GM23338 (cell line): ENCODE results near the gene C2CD4A. TPM values are rescaled to one million over a fixed set of nuclear protein-coding genes. Genes with fewer than 3 reads are reported as not detected.
A peak's percentile ranks its signal among the peaks of the same experiment; 100 is the strongest.

Experiments used
- ATAC-seq: fragments of 200-7000 bp; cut with Tn5 transposase; 3 replicates; pipeline ENCODE4 v1.9.1; 2020
- DNase-seq: peaks from one replicate; pipeline ENCODE4 v3.0.0-alpha.2; 2015; ENCODE audit warnings: low spot score
- H2AFZ ChIP-seq: fragments of 200-600 bp; sonication (generic); 2 replicates; pipeline ENCODE4 v1.8.0; 2016; ENCODE audit warnings: antibody characterized with exemption, mild to moderate bottlenecking, moderate library complexity
- H3F3A ChIP-seq: fragments of 200-600 bp; sonication (generic); replicated peaks from 2 replicates; pipeline ENCODE4 v1.8.0; 2017; ENCODE audit warnings: antibody characterized with exemption, mixed run types, low read depth
- H3K27ac ChIP-seq: fragments of 200-600 bp; sonication (generic); 2 replicates; pipeline ENCODE4 v1.6.1; 2016; ENCODE audit warnings: low read depth
- H3K27me3 ChIP-seq: fragments of 200-600 bp; sonication (generic); 2 replicates; pipeline ENCODE4 v1.8.0; 2016; ENCODE audit warnings: mild to moderate bottlenecking, mixed run types, moderate library complexity; ENCODE audit not compliant: insufficient read depth
- H3K36me3 ChIP-seq: fragments of 200-600 bp; sonication (generic); 2 replicates; pipeline ENCODE4 v1.8.0; 2016; ENCODE audit warnings: mild to moderate bottlenecking; ENCODE audit not compliant: insufficient read depth
- H3K4me1 ChIP-seq: fragments of 200-600 bp; sonication (generic); 2 replicates; pipeline ENCODE4 v1.8.0; 2016; ENCODE audit warnings: mild to moderate bottlenecking, moderate library complexity; ENCODE audit not compliant: insufficient read depth
- H3K4me2 ChIP-seq: fragments of 200-600 bp; sonication (generic); 2 replicates; pipeline ENCODE4 v1.7.1; 2017; ENCODE audit warnings: mixed run types
- H3K4me3 ChIP-seq: fragments of 200-600 bp; sonication (generic); 2 replicates; pipeline ENCODE4 v1.6.1; 2016; ENCODE audit warnings: mixed run types
- H3K79me2 ChIP-seq: fragments of 200-600 bp; sonication (generic); replicated peaks from 2 replicates; pipeline ENCODE4 v1.8.0; 2017; ENCODE audit warnings: mild to moderate bottlenecking; ENCODE audit not compliant: insufficient read depth
- H3K9me2 ChIP-seq: fragments of 200-600 bp; sonication (generic); 2 replicates; pipeline ENCODE4 v1.8.0; 2017; ENCODE audit not compliant: insufficient read depth
- H4K20me1 ChIP-seq: fragments of 200-600 bp; sonication (generic); replicated peaks from 2 replicates; pipeline ENCODE4 v1.8.0; 2017; ENCODE audit warnings: mild to moderate bottlenecking; ENCODE audit not compliant: insufficient read depth
- H3K27ac Mint-ChIP-seq: 2 replicates; pipeline ENCODE4 v1.8.0; 2020; ENCODE audit warnings: inconsistent platforms, mild to moderate bottlenecking, moderate library complexity, mixed read lengths
- H3K27me3 Mint-ChIP-seq: 3 replicates; pipeline ENCODE4 v1.8.0; 2022; ENCODE audit warnings: low read depth, mild to moderate bottlenecking, moderate library complexity, mixed read lengths, inconsistent platforms; ENCODE audit not compliant: insufficient read depth, poor library complexity
- H3K36me3 Mint-ChIP-seq: 3 replicates; pipeline ENCODE4 v1.8.0; 2021; ENCODE audit warnings: low read depth, mild to moderate bottlenecking, inconsistent platforms, moderate library complexity, mixed read lengths
- H3K4me1 Mint-ChIP-seq: 3 replicates; pipeline ENCODE4 v1.8.0; 2020; ENCODE audit warnings: mild to moderate bottlenecking, inconsistent platforms, mixed read lengths
- H3K4me3 Mint-ChIP-seq: 3 replicates; pipeline ENCODE4 v1.8.0; 2021; ENCODE audit warnings: moderate library complexity, mild to moderate bottlenecking, inconsistent platforms, mixed read lengths
- H3K9me3 Mint-ChIP-seq: 3 replicates; pipeline ENCODE4 v1.8.0; 2020; ENCODE audit warnings: moderate library complexity, mild to moderate bottlenecking, inconsistent platforms, mixed read lengths
- CREB1 ChIP-seq: fragments of 250-450 bp; sonication (Bioruptor Pico); IDR thresholded peaks from 2 replicates; pipeline ENCODE4 v1.5.0; 2020; ENCODE audit warnings: low read depth, mild to moderate bottlenecking, moderate library complexity
- EZH2 ChIP-seq: fragments of 200-600 bp; sonication (generic); IDR thresholded peaks from one replicate; pipeline ENCODE4 v1.8.0; 2017; ENCODE audit warnings: antibody characterized with exemption, mild to moderate bottlenecking, low read depth; ENCODE audit not compliant: unreplicated experiment
- EZH2phosphoT487 ChIP-seq: fragments of 200-600 bp; sonication (generic); IDR thresholded peaks from one replicate; pipeline ENCODE4 v1.8.1; 2018; ENCODE audit warnings: antibody characterized with exemption; ENCODE audit not compliant: unreplicated experiment
- JUNB ChIP-seq: IDR thresholded peaks from one replicate; pipeline ENCODE4 v1.6.1; 2016; ENCODE audit warnings: antibody characterized with exemption; ENCODE audit not compliant: unreplicated experiment
- NANOG ChIP-seq: IDR thresholded peaks from 2 replicates; pipeline ENCODE4 v1.6.1; 2016; ENCODE audit warnings: antibody characterized with exemption, borderline replicate concordance
- POLR2AphosphoS5 ChIP-seq: IDR thresholded peaks from 2 replicates; pipeline ENCODE4 v1.6.1; 2016; ENCODE audit warnings: antibody characterized with exemption, low read depth
- REST ChIP-seq: IDR thresholded peaks from one replicate; pipeline ENCODE4 v1.6.1; 2018; ENCODE audit warnings: antibody characterized with exemption; ENCODE audit not compliant: unreplicated experiment
- STAT1 ChIP-seq: IDR thresholded peaks from one replicate; pipeline ENCODE4 v1.6.1; 2016; ENCODE audit warnings: antibody characterized with exemption; ENCODE audit not compliant: unreplicated experiment
- ZNF114 ChIP-seq: fragments of 250-450 bp; sonication (Bioruptor Pico); IDR thresholded peaks from 2 replicates; pipeline ENCODE4 v1.5.0; 2020; ENCODE audit warnings: mild to moderate bottlenecking, moderate library complexity
- ZNF331 ChIP-seq: fragments of 250-450 bp; sonication (Bioruptor Pico); IDR thresholded peaks from 2 replicates; pipeline ENCODE4 v1.5.0; 2020; ENCODE audit warnings: low read depth, mild to moderate bottlenecking, moderate library complexity
- ZNF462 ChIP-seq: fragments of 250-450 bp; sonication (Bioruptor Pico); IDR thresholded peaks from 2 replicates; pipeline ENCODE4 v1.5.0; 2020; ENCODE audit warnings: mild to moderate bottlenecking, moderate library complexity
- polyA plus RNA-seq: library from polyadenylated mRNA; unstranded; fragments of >200 nt; fragmentation: Nextera tagmentation; extraction: Ambion mirVana; gene quantifications from 2 replicates; pipeline ENCODE4 v1.2.1, GENCODE V29; 2016
- total RNA-seq: library from RNA; depleted of rRNA; stranded (reverse); fragments of >200 nt; shearing (Covaris generic); gene quantifications from 2 replicates; pipeline ENCODE4 v1.2.3, GENCODE V29; 2014
- TF ChIP-seq, protein P1 (sequence below): IDR thresholded peaks from 2 replicates; pipeline ENCODE4 v1.6.1; 2016; ENCODE audit warnings: antibody characterized with exemption
- TF ChIP-seq, protein P2 (sequence below), 2 experiments: fragments of 200-600 bp in 1 of 2; sonication (generic) in 1 of 2; conservative IDR thresholded peaks; 2 replicates each; pipeline versions ENCODE4 v1.5.1 to v1.6.1; 2016 to 2017; ENCODE audit warnings: antibody characterized with exemption in 2 of 2, low read depth in 2 of 2, mild to moderate bottlenecking in 2 of 2, moderate library complexity in 1 of 2

C2CD4A gene
- total and polyA plus RNA-seq, 2 experiments from 2014 or later, result 0.07 TPM; not detected in 1

DNA sequence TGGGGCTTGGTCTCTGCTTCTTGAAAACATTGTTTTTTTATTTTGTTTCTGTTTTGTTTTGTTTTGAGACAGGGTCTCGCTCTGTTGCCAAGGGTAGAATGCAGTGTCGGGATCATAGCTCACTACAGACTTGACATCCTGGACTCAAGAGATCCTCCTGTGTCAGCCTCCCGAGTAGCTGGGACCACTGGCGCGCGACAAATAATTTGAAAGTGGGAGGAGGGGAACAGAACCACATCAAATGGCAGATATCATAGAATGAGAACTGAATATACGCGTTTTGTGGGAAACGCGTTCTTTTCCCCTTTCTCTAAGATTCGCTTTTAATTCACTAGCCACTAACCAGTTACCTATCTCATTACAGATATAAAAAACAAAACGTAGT lies 5.9 kb upstream of the C2CD4A start:
- ATAC-seq (no peak), DNase-seq (no peak)
- no peaks in the 10 kb centered on the region for H3F3A ChIP-seq
- H3K27me3 ChIP-seq, result peaks cover 59% of the 10 kb centered on the region
- H3K79me2 ChIP-seq, result peaks cover 22% of the 10 kb centered on the region
- no peak for TF ChIP-seq ZNF462 (CRISPR knock-in tag)
- no peak for TF ChIP-seq JUNB
- TF ChIP-seq CREB1 (CRISPR knock-in tag), result no peak
- TF ChIP-seq, protein P1, sequence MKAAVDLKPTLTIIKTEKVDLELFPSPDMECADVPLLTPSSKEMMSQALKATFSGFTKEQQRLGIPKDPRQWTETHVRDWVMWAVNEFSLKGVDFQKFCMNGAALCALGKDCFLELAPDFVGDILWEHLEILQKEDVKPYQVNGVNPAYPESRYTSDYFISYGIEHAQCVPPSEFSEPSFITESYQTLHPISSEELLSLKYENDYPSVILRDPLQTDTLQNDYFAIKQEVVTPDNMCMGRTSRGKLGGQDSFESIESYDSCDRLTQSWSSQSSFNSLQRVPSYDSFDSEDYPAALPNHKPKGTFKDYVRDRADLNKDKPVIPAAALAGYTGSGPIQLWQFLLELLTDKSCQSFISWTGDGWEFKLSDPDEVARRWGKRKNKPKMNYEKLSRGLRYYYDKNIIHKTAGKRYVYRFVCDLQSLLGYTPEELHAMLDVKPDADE, result no peak
- TF ChIP-seq ZNF114, result no peak
- TF ChIP-seq REST, result no peak
- TF ChIP-seq, protein P2, sequence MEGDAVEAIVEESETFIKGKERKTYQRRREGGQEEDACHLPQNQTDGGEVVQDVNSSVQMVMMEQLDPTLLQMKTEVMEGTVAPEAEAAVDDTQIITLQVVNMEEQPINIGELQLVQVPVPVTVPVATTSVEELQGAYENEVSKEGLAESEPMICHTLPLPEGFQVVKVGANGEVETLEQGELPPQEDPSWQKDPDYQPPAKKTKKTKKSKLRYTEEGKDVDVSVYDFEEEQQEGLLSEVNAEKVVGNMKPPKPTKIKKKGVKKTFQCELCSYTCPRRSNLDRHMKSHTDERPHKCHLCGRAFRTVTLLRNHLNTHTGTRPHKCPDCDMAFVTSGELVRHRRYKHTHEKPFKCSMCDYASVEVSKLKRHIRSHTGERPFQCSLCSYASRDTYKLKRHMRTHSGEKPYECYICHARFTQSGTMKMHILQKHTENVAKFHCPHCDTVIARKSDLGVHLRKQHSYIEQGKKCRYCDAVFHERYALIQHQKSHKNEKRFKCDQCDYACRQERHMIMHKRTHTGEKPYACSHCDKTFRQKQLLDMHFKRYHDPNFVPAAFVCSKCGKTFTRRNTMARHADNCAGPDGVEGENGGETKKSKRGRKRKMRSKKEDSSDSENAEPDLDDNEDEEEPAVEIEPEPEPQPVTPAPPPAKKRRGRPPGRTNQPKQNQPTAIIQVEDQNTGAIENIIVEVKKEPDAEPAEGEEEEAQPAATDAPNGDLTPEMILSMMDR (conservative IDR thresholded peaks at IDR 0.05; ENCODE audit: low read depth in 2 of 2), result no peak
- TF ChIP-seq EZH2, result no peak
- no peak for TF ChIP-seq NANOG
- no peak for TF ChIP-seq STAT1
- no peak for TF ChIP-seq POLR2AphosphoS5
- no peak for TF ChIP-seq ZNF331 (CRISPR knock-in tag)
- TF ChIP-seq EZH2phosphoT487, result no peak
- no peaks in the 10 kb centered on the region for H3K9me3 Mint-ChIP-seq
- H2AFZ ChIP-seq, result peak overlapping the region; percentile 98
- no peaks in the 10 kb centered on the region for H3K36me3 ChIP-seq
- no peak overlapping the region for H3K27ac ChIP-seq
- H3K27me3 Mint-ChIP-seq, result peaks cover 33% of the 10 kb centered on the region
- no peaks in the 10 kb centered on the region for H3K9me2 ChIP-seq
- H3K4me1 Mint-ChIP-seq, result peaks cover 6% of the 10 kb centered on the region; the same call in 1 of the 3 replicates
- peak overlapping the region; percentile 84 for H3K4me3 ChIP-seq
- no peak overlapping the region for H3K27ac Mint-ChIP-seq
- H3K36me3 Mint-ChIP-seq, result no peaks in the 10 kb centered on the region; the same call in 2 of the 3 replicates
- peak overlapping the region; percentile 89 for H3K4me2 ChIP-seq
- peak overlapping the region; percentile 93 for H3K4me3 Mint-ChIP-seq
- H4K20me1 ChIP-seq, result no peaks in the 10 kb centered on the region; the same call in 1 of the 2 replicates
- H3K4me1 ChIP-seq, result peaks cover 9% of the 10 kb centered on the region
